Right renal cortex interstitium (tissue), 3 donors: Measurements from ENCODE around the gene ACBD7. TPM values are rescaled to one million over a fixed set of nuclear protein-coding genes. Genes with fewer than 3 reads are reported as not detected.

Source experiments
- DNase-seq, 3 donors: peaks; one replicate each; pipeline ENCODE4 v3.0.0-alpha.2; 2013; ENCODE audit warnings: low read depth in 3 of 3, low spot score in 2 of 3
- polyA plus RNA-seq, 3 donors: library from polyadenylated mRNA; unstranded; fragments of 120-200 nt; gene quantifications; one replicate each; pipeline ENCODE4 v1.2.1, GENCODE V29; 2013; ENCODE audit not compliant: insufficient read length in 3 of 3

Gene ACBD7
- polyA plus RNA-seq, 3 donors = 5.8 to 7.4 (median 7.1) TPM

DNA sequence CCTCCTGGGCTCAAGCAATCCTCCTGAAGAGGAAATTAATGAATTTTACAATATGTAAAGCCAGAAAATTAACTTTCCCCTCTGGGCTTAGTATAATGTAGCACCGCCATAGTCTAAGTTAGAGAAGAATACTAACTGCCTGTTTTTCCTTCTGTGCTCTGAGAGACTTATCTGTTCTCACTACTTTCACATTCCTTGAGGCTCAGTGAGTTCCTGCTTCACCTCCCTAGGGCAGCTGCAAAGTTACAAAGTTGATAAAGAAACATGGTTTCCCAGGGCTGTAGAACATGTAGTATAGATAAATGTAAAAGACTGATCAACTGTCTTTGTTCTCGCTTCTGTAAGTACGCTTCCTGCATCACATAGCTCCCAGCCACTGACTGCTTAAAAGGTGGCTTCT lies 60.8 kb downstream of the ACBD7 start:
- no peak for DNase-seq

Other genes with a start within 250 kb of the ACBD7 start
- gene SUV39H2, start 209.9 kb downstream of the ACBD7 start, polyA plus RNA-seq = 10 to 100 TPM; 21.0 to 23.1 (median 22.9) TPM
- gene DCLRE1C, start 134.7 kb downstream of the ACBD7 start, polyA plus RNA-seq = 10 to 100 TPM; 13.5 to 14.6 (median 14.3) TPM
- 1 to 10 TPM; 1.1 to 1.4 (median 1.3) TPM for gene MEIG1, start 129.4 kb downstream of the ACBD7 start, polyA plus RNA-seq
- under 1 TPM; 0.50 to 0.83 (median 0.80) TPM for gene OLAH, start 44.8 kb downstream of the ACBD7 start, polyA plus RNA-seq
- gene RPP38, start 8.6 kb upstream of the ACBD7 start, polyA plus RNA-seq = 10 to 100 TPM; 28.8 to 30.3 (median 30.1) TPM
- 10 to 100 TPM; 32.2 to 34.7 (median 33.7) TPM for gene NMT2, start 79.9 kb upstream of the ACBD7 start, polyA plus RNA-seq